Suprapubic skin (tissue), 4 donors: ENCODE data around the gene RELN.

ENCODE experiments used
- POLR2A ChIP-seq, 2 donors: fragments of 450-650 bp; IDR thresholded peaks; one replicate each; pipeline ENCODE4 v1.6.1; 2017; ENCODE audit warnings: antibody characterized with exemption in 2 of 2, mild to moderate bottlenecking in 2 of 2, moderate library complexity in 2 of 2
- POLR2AphosphoS5 ChIP-seq, 3 donors: sonication (generic); formaldehyde crosslinking; IDR thresholded peaks; one replicate each; pipeline ENCODE4 v1.6.1; 2017; ENCODE audit warnings: antibody characterized with exemption in 3 of 3
- TF ChIP-seq, protein P1 (sequence below), 2 donors: fragments of 200-600 bp in 1 of 2; fragments of 450-650 bp in 1 of 2; sonication (generic) in 1 of 2; IDR thresholded peaks; one replicate each; pipeline ENCODE4 v1.5.1; 2016 to 2019; ENCODE audit warnings: antibody characterized with exemption in 2 of 2, mild to moderate bottlenecking in 1 of 2, moderate library complexity in 1 of 2

DNA sequence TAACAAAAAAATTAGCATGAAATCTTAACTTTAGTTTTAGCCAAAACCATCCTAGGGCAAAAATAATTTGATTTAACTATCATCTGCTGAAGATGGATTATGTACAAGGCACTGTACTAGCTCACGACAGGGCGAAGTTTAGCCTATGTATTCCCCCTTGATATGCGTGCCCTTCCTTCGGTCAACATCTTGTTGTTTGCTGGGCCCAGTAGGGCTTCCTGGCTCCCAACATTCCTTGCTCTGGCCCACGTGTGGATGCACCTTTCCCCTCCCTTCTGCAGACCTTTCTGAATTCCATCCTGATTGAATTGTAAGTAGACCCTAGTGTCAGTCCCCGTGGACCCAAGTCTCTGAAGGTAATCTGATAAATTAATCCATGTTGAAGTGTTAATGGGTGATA lies 212.0 kb downstream of the RELN start:
- TF ChIP-seq POLR2A (IDR thresholded peaks at IDR 0.05) (no peak), POLR2AphosphoS5 (IDR thresholded peaks at IDR 0.05) (no peak)
- TF ChIP-seq, protein P1, sequence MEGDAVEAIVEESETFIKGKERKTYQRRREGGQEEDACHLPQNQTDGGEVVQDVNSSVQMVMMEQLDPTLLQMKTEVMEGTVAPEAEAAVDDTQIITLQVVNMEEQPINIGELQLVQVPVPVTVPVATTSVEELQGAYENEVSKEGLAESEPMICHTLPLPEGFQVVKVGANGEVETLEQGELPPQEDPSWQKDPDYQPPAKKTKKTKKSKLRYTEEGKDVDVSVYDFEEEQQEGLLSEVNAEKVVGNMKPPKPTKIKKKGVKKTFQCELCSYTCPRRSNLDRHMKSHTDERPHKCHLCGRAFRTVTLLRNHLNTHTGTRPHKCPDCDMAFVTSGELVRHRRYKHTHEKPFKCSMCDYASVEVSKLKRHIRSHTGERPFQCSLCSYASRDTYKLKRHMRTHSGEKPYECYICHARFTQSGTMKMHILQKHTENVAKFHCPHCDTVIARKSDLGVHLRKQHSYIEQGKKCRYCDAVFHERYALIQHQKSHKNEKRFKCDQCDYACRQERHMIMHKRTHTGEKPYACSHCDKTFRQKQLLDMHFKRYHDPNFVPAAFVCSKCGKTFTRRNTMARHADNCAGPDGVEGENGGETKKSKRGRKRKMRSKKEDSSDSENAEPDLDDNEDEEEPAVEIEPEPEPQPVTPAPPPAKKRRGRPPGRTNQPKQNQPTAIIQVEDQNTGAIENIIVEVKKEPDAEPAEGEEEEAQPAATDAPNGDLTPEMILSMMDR (IDR thresholded peaks at IDR 0.05): no peak
